ENCODE measurements around the gene STAB1.

Gene STAB1

GRCh38 chr3:52495777-52496602 is 852 bp downstream of the STAB1 start:
- Histone ChIP-seq H3K4me3 (peak overlapping the region; percentile 65), H3K27ac (peak overlapping the region in 1 of 2 donors; percentile 85)
- TF ChIP-seq CTCF (IDR thresholded peaks at IDR 0.05): no peak
- DNase-seq (ENCODE audit: low spot score): no peak

GRCh38 chr3:52498137-52499054 is 3.3 kb downstream of the STAB1 start:
- peak overlapping the region in 1 of 2 donors; percentile 78 for H3K27ac ChIP-seq
- no peak for TF ChIP-seq CTCF (IDR thresholded peaks at IDR 0.05)
- no peak for DNase-seq (ENCODE audit: low spot score)
- H3K4me3 ChIP-seq: peak overlapping the region; percentile 7

- no peak for DNase-seq (ENCODE audit: low spot score)
- Histone ChIP-seq H3K27ac (peak overlapping the region in 1 of 2 donors; percentile 22), H3K4me3 (no peak overlapping the region)
- TF ChIP-seq CTCF (IDR thresholded peaks at IDR 0.05): no peak
These were observed 5.9 kb downstream of the STAB1 start for GRCh38 chr3:52501046-52501445.

GRCh38 chr3:52502001-52502400 is 6.9 kb downstream of the STAB1 start:
- no peak for TF ChIP-seq CTCF (IDR thresholded peaks at IDR 0.05)
- DNase-seq (ENCODE audit: low spot score): no peak
- Histone ChIP-seq H3K4me3 (no peak overlapping the region), H3K27ac (no peak overlapping the region)

GRCh38 chr3:52502808-52503350 is 7.7 kb downstream of the STAB1 start:
- Histone ChIP-seq H3K27ac (no peak overlapping the region), H3K4me3 (no peak overlapping the region)
- no peak for DNase-seq (ENCODE audit: low spot score)
- no peak for TF ChIP-seq CTCF (IDR thresholded peaks at IDR 0.05)

- TF ChIP-seq CTCF (IDR thresholded peaks at IDR 0.05): no peak
- no peak overlapping the region for H3K4me3 ChIP-seq
- no peak for DNase-seq (ENCODE audit: low spot score)
- H3K27ac ChIP-seq: no peak overlapping the region
These were observed 8.8 kb downstream of the STAB1 start for GRCh38 chr3:52503788-52504424.

All from coronary artery (tissue), 2 donors.